GM21367 (cell line): ENCODE measurements around the gene TMEM129.

Experiments used
- ATAC-seq: cut with Tn5 transposase; IDR thresholded peaks from one replicate; pipeline ENCODE4 v1.9.1; 2021; ENCODE audit not compliant: unreplicated experiment

TMEM129 gene

GRCh38 chr4:1758306-1759121, 37.4 kb upstream of the TMEM129 start:
- no peak for ATAC-seq

GRCh38 chr4:1757836-1758235, 36.7 kb upstream of the TMEM129 start:
- ATAC-seq = no peak

- ATAC-seq = no peak
These were observed 36.0 kb upstream of the TMEM129 start for GRCh38 chr4:1756893-1757779.

- no peak for ATAC-seq
These were observed 35.0 kb upstream of the TMEM129 start for GRCh38 chr4:1756079-1756478.

GRCh38 chr4:1755297-1755696, 34.2 kb upstream of the TMEM129 start:
- no peak for ATAC-seq

- no peak for ATAC-seq
These were observed 33.2 kb upstream of the TMEM129 start for GRCh38 chr4:1754336-1754735.

- no peak for ATAC-seq
These were observed 32.7 kb upstream of the TMEM129 start for GRCh38 chr4:1753697-1754311.

- no peak for ATAC-seq
These were observed 32.2 kb upstream of the TMEM129 start for GRCh38 chr4:1753294-1753696.

GRCh38 chr4:1752284-1753041, 31.3 kb upstream of the TMEM129 start:
- ATAC-seq = no peak

GRCh38 chr4:1751919-1752283, 30.8 kb upstream of the TMEM129 start:
- ATAC-seq = no peak

GRCh38 chr4:1751155-1751918, 30.2 kb upstream of the TMEM129 start:
- ATAC-seq = no peak

GRCh38 chr4:1750381-1751154, 29.4 kb upstream of the TMEM129 start:
- ATAC-seq = no peak

- ATAC-seq = no peak
These were observed 28.7 kb upstream of the TMEM129 start for GRCh38 chr4:1749826-1750225.

- ATAC-seq = no peak
These were observed 28.2 kb upstream of the TMEM129 start for GRCh38 chr4:1749370-1749769.

GRCh38 chr4:1748465-1748995, 27.4 kb upstream of the TMEM129 start:
- ATAC-seq = no peak

GRCh38 chr4:1747603-1747967, 26.5 kb upstream of the TMEM129 start:
- no peak for ATAC-seq

- ATAC-seq = no peak
These were observed 25.9 kb upstream of the TMEM129 start for GRCh38 chr4:1746919-1747602.

GRCh38 chr4:1746265-1746691, 25.2 kb upstream of the TMEM129 start:
- no peak for ATAC-seq

- ATAC-seq = no peak
These were observed 24.6 kb upstream of the TMEM129 start for GRCh38 chr4:1745697-1746096.
